Liver (tissue), 9 donors: ENCODE results near the gene RYR3. TPM values are rescaled to one million over a fixed set of nuclear protein-coding genes. Genes with fewer than 3 reads are reported as not detected.

Experiments
- DNase-seq: peaks from one replicate; pipeline ENCODE4 v3.0.0-alpha.2; 2017; ENCODE audit warnings: low spot score
- H3K27ac ChIP-seq, 2 donors: one replicate each; pipeline ENCODE4 v1.7.0; 2013; ENCODE audit warnings: inconsistent platforms in 2 of 2, low read length in 2 of 2, control low read depth in 1 of 2, low read depth in 1 of 2, mild to moderate bottlenecking in 1 of 2
- H3K27me3 ChIP-seq, 4 donors: one replicate each; pipeline versions ENCODE4 v1.6.1 to v1.7.0; 2013; ENCODE audit warnings: low read length in 3 of 4, inconsistent platforms in 1 of 4, mild to moderate bottlenecking in 1 of 4, moderate library complexity in 1 of 4; ENCODE audit not compliant: control insufficient read depth in 4 of 4, insufficient read depth in 4 of 4
- H3K36me3 ChIP-seq, 4 donors: one replicate each; pipeline versions ENCODE4 v1.6.1 to v1.7.0; 2013; ENCODE audit warnings: low read length in 3 of 4, mild to moderate bottlenecking in 3 of 4, low read depth in 1 of 4, moderate library complexity in 1 of 4; ENCODE audit not compliant: control insufficient read depth in 4 of 4, insufficient read depth in 3 of 4
- H3K4me1 ChIP-seq, 4 donors: one replicate each; pipeline versions ENCODE4 v1.6.1 to v1.7.0; 2013; ENCODE audit warnings: low read length in 3 of 4, mild to moderate bottlenecking in 3 of 4, moderate library complexity in 1 of 4; ENCODE audit not compliant: control insufficient read depth in 4 of 4, insufficient read depth in 4 of 4
- H3K4me3 ChIP-seq, 3 donors: one replicate each; pipeline versions ENCODE4 v1.6.1 to v1.7.0; 2013; ENCODE audit warnings: low read length in 3 of 3, control low read depth in 1 of 3, low read depth in 1 of 3, mild to moderate bottlenecking in 1 of 3
- H3K9ac ChIP-seq, 2 donors: one replicate each; pipeline ENCODE4 v1.7.0; 2013; ENCODE audit warnings: low read length in 2 of 2, mild to moderate bottlenecking in 2 of 2, moderate library complexity in 2 of 2, control low read depth in 1 of 2, low read depth in 1 of 2
- H3K9me3 ChIP-seq, 4 donors: one replicate each; pipeline versions ENCODE4 v1.6.1 to v1.7.0; 2013; ENCODE audit warnings: low read length in 3 of 4; ENCODE audit not compliant: control insufficient read depth in 4 of 4
- ATF3 ChIP-seq: IDR thresholded peaks from 2 replicates; pipeline ENCODE4 v1.6.1; 2016; ENCODE audit warnings: antibody characterized with exemption
- CTCF ChIP-seq: fragments of 150-350 bp; IDR thresholded peaks from 2 replicates; pipeline ENCODE4 v1.5.1; 2017; ENCODE audit warnings: improper control_type of control experiment, low read depth, low read length; ENCODE audit not compliant: missing input control
- EGR1 ChIP-seq, 2 donors: IDR thresholded peaks; 2 replicates each; pipeline ENCODE4 v1.6.1; 2016 to 2018; ENCODE audit warnings: antibody characterized with exemption in 2 of 2, low read depth in 2 of 2
- FOXA1 ChIP-seq: IDR thresholded peaks from 2 replicates; pipeline ENCODE4 v1.6.1; 2016; ENCODE audit warnings: antibody characterized with exemption
- FOXA2 ChIP-seq: IDR thresholded peaks from 2 replicates; pipeline ENCODE4 v1.6.1; 2016; ENCODE audit warnings: antibody characterized with exemption
- GABPA ChIP-seq, 2 donors: IDR thresholded peaks in 1 of 2; conservative IDR thresholded peaks in 1 of 2; 2 replicates each; pipeline ENCODE4 v1.6.1; 2016; ENCODE audit warnings: antibody characterized with exemption in 2 of 2, mild to moderate bottlenecking in 1 of 2, moderate library complexity in 1 of 2
- HNF4A ChIP-seq, 2 donors: conservative IDR thresholded peaks; 2 replicates each; pipeline ENCODE4 v1.6.1; 2016; ENCODE audit warnings: antibody characterized with exemption in 2 of 2, mild to moderate bottlenecking in 2 of 2
- HNF4G ChIP-seq: IDR thresholded peaks from 2 replicates; pipeline ENCODE4 v1.6.1; 2016; ENCODE audit warnings: antibody characterized with exemption
- JUND ChIP-seq, 2 donors: IDR thresholded peaks; 2 replicates each; pipeline ENCODE4 v1.6.1; 2016; ENCODE audit warnings: antibody characterized with exemption in 2 of 2
- MAX ChIP-seq: IDR thresholded peaks from 2 replicates; pipeline ENCODE4 v1.6.1; 2016; ENCODE audit warnings: antibody characterized with exemption
- NR2F2 ChIP-seq: IDR thresholded peaks from 2 replicates; pipeline ENCODE4 v1.6.1; 2016; ENCODE audit warnings: antibody characterized with exemption
- RAD21 ChIP-seq, 2 donors: IDR thresholded peaks; 2 replicates each; pipeline ENCODE4 v1.6.1; 2016; ENCODE audit warnings: antibody characterized with exemption in 2 of 2, mild to moderate bottlenecking in 2 of 2
- REST ChIP-seq: IDR thresholded peaks from 2 replicates; pipeline ENCODE4 v1.6.1; 2016; ENCODE audit warnings: antibody characterized with exemption, mild to moderate bottlenecking
- SP1 ChIP-seq: IDR thresholded peaks from 2 replicates; pipeline ENCODE4 v1.6.1; 2018; ENCODE audit warnings: antibody characterized with exemption, mild to moderate bottlenecking
- YY1 ChIP-seq: IDR thresholded peaks from 2 replicates; pipeline ENCODE4 v1.6.1; 2016; ENCODE audit warnings: antibody characterized with exemption, mild to moderate bottlenecking
- ZBTB33 ChIP-seq: IDR thresholded peaks from 2 replicates; pipeline ENCODE4 v1.6.1; 2016; ENCODE audit warnings: antibody characterized with exemption
- WGBS: extraction: QIAGEN DNeasy Blood & Tissue Kit; methylation state at CpG from one replicate; pipeline ENCODE4 v1.1.7; 2013; 5-methylcytosine and 5-hydroxymethylcytosine counted together
- polyA plus RNA-seq, 2 donors: library from polyadenylated mRNA; stranded (reverse) in 1 of 2; unstranded in 1 of 2; fragments of 200-250 nt in 1 of 2; fragments of >200 nt in 1 of 2; fragmentation: Nextera tagmentation in 1 of 2; extraction: Ambion mirVana in 1 of 2; gene quantifications; one replicate each; pipeline versions ENCODE4 v1.2.1 to v1.2.3, GENCODE V29; 2013 to 2015
- total RNA-seq, 2 donors: library from RNA; depleted of rRNA; stranded (reverse); fragments of >200 nt; gene quantifications; one replicate each; pipeline ENCODE4 v1.2.3, GENCODE V29; 2014
- donor health status: healthy.
- donor health status: healthy.
- donor health status: healthy.
- donor health status: healthy.
- donor health status: healthy.

The RYR3 gene
- total and polyA plus RNA-seq, 4 donors, result 0.01 to 1.1 (median 0.22) TPM

GRCh38 chr15:33506781-33507296 lies 196.1 kb downstream of the RYR3 start:
- 39% methylated on average over 1 of the region's 1 CpG for WGBS
- DNase-seq, result no peak
- no peak overlapping the region for H3K9ac ChIP-seq
- H3K9me3 ChIP-seq, result no peaks in the 10 kb centered on the region
- no peak overlapping the region for H3K4me3 ChIP-seq
- no peak overlapping the region for H3K27ac ChIP-seq
- H3K36me3 ChIP-seq, result no peaks in the 10 kb centered on the region
- H3K4me1 ChIP-seq, result no peaks in the 10 kb centered on the region
- TF ChIP-seq ZBTB33 (no peak), MAX (no peak), EGR1 (IDR thresholded peaks at IDR 0.05; ENCODE audit: low read depth in 2 of 2) (no peak), YY1 (no peak), NR2F2 (no peak), CTCF (no peak), JUND (IDR thresholded peaks at IDR 0.05) (no peak), FOXA2 (no peak), SP1 (no peak), RAD21 (IDR thresholded peaks at IDR 0.05) (no peak), GABPA (IDR thresholded peaks at IDR 0.05 in 1 of 2, conservative IDR thresholded peaks at IDR 0.05 in 1 of 2) (no peak), FOXA1 (no peak), HNF4A (conservative IDR thresholded peaks at IDR 0.05) (no peak)
- H3K27me3 ChIP-seq, result peaks cover 0 to 8% (median 2%) of the 10 kb centered on the region in 4 donors

GRCh38 chr15:33508703-33509102 lies 197.9 kb downstream of the RYR3 start:
- TF ChIP-seq NR2F2 (no peak), MAX (no peak), GABPA (IDR thresholded peaks at IDR 0.05 in 1 of 2, conservative IDR thresholded peaks at IDR 0.05 in 1 of 2) (no peak), SP1 (no peak), FOXA2 (no peak), EGR1 (IDR thresholded peaks at IDR 0.05; ENCODE audit: low read depth in 2 of 2) (no peak), ATF3 (no peak), HNF4G (no peak), RAD21 (IDR thresholded peaks at IDR 0.05) (no peak), CTCF (no peak), HNF4A (conservative IDR thresholded peaks at IDR 0.05) (no peak), REST (no peak)
- WGBS, result 60% methylated on average over 4 of the region's 4 CpGs
- H3K4me1 ChIP-seq, result no peaks in the 10 kb centered on the region
- no peak for DNase-seq
- H3K36me3 ChIP-seq, result no peaks in the 10 kb centered on the region
- H3K9me3 ChIP-seq, result no peaks in the 10 kb centered on the region
- no peak overlapping the region for H3K27ac ChIP-seq
- no peak overlapping the region for H3K9ac ChIP-seq
- H3K4me3 ChIP-seq, result no peak overlapping the region
- H3K27me3 ChIP-seq, result peaks cover 0 to 13% (median under 1%) of the 10 kb centered on the region in 4 donors
